ENCODE results near the gene SYNGR3.
"Not testable (repeated sequence)": the region's sequence is repeated elsewhere in the genome, so short reads cannot be mapped to it uniquely, and the experiment has no call there.

The SYNGR3 gene

GRCh38 chr16:1959269-1960039, 30.3 kb upstream of the SYNGR3 start, which contains the start of gene NDUFB10:
Gene NDUFB10, plus strand, starts transcription at chr16:1959538. Its CDS starts 87 bp downstream, at chr16:1959625.
- FAIRE-seq: no peak

GRCh38 chr16:1960665-1961630, 28.8 kb upstream of the SYNGR3 start:
- no peak for FAIRE-seq

- FAIRE-seq: no peak
Measured at GRCh38 chr16:1961651-1962067, 28.1 kb upstream of the SYNGR3 start.

GRCh38 chr16:1962161-1963153, 27.3 kb upstream of the SYNGR3 start:
- not testable (repeated sequence) for FAIRE-seq

GRCh38 chr16:1963806-1964505, 25.8 kb upstream of the SYNGR3 start:
- FAIRE-seq: no peak

GRCh38 chr16:1964506-1965395, 25.0 kb upstream of the SYNGR3 start, which contains the start of gene RPS2:
Gene RPS2, minus strand, starts transcription at chr16:1964826. Its CDS starts 201 bp downstream, at chr16:1964625.
- FAIRE-seq: no peak

GRCh38 chr16:1965396-1966001, 24.3 kb upstream of the SYNGR3 start:
- no peak for FAIRE-seq

GRCh38 chr16:1966460-1966859, 23.3 kb upstream of the SYNGR3 start, which contains the start of gene RNF151:
Gene RNF151, plus strand, starts transcription at chr16:1966856. Its CDS starts 26 bp downstream, at chr16:1966882.
- no peak for FAIRE-seq

- no peak for FAIRE-seq
Measured at GRCh38 chr16:1968146-1968953, 21.4 kb upstream of the SYNGR3 start.

GRCh38 chr16:1971796-1972489, 17.8 kb upstream of the SYNGR3 start, which contains the start of gene TBL3:
Gene TBL3, plus strand, starts transcription at chr16:1972053. Its CDS starts 112 bp downstream, at chr16:1972165.
- peak; percentile 51 for FAIRE-seq

- FAIRE-seq: no peak
Measured at GRCh38 chr16:1972490-1972877, 17.3 kb upstream of the SYNGR3 start.

GRCh38 chr16:1973461-1974156, 16.2 kb upstream of the SYNGR3 start:
- no peak for FAIRE-seq

- FAIRE-seq: no peak
Measured at GRCh38 chr16:1974157-1975070, 15.4 kb upstream of the SYNGR3 start.

GRCh38 chr16:1975432-1976215, 14.1 kb upstream of the SYNGR3 start:
- no peak for FAIRE-seq

- no peak for FAIRE-seq
Measured at GRCh38 chr16:1976216-1976520, 13.6 kb upstream of the SYNGR3 start.

All from islet of Langerhans (tissue), 1 donor.